GM04503 (cell line): Measurements from ENCODE around the gene SYCP2L.
"Not testable (repeated sequence)": the region's sequence is repeated elsewhere in the genome, so short reads cannot be mapped to it uniquely, and the experiment has no call there.

Experiments
- DNase-seq: peaks from one replicate; pipeline ENCODE4 v3.0.0-alpha.2; 2012; ENCODE audit warnings: low read depth

Gene SYCP2L

DNA sequence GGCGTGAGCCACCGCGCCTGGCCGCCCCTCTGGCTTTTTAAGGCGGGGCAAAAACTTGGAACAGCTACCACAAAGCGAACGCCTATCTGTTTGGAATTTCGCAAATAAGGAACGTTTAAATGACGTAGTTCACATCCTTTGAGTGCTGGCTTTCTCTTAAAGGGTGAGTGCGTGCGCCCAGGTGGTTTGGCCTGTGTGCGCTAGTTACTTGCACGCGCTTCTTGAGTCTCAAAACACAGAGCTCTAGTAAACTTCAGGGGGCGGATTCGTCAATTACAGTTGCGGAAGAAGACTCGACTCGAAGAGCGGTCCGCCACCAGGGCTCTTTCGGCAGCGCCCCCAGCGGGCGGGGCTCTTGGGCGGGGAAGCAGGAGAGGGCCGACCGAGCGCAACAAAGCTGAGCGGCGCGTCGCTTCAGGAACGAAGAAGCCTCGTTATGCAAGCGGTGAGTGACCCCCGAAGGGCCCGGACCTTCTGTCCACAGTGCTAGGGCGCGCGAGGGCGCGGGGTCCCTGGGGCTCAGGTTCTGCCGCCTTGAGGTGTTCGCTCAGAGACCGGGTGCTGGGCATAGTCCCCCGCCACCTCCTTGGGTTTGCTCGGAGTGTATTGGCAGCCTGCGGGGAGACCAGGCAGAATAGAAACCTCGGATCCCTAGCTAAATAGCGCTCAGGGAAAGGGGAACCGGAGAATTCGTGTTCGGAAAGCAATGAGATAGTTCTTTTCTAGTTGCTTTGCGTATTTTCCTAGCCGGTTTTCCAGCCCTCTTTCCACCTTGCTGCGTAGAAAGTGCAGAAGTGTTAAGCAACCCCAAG lies at the start of gene SYCP2L:
SYCP2L (plus strand) TSS at position 362 of the 812 bp plus-strand sequence; CDS start at position 437, 75 bp downstream.
- no peak for DNase-seq

GRCh38 chr6:10837622-10837994 lies 49.2 kb upstream of the SYCP2L start:
- DNase-seq: no peak

DNA sequence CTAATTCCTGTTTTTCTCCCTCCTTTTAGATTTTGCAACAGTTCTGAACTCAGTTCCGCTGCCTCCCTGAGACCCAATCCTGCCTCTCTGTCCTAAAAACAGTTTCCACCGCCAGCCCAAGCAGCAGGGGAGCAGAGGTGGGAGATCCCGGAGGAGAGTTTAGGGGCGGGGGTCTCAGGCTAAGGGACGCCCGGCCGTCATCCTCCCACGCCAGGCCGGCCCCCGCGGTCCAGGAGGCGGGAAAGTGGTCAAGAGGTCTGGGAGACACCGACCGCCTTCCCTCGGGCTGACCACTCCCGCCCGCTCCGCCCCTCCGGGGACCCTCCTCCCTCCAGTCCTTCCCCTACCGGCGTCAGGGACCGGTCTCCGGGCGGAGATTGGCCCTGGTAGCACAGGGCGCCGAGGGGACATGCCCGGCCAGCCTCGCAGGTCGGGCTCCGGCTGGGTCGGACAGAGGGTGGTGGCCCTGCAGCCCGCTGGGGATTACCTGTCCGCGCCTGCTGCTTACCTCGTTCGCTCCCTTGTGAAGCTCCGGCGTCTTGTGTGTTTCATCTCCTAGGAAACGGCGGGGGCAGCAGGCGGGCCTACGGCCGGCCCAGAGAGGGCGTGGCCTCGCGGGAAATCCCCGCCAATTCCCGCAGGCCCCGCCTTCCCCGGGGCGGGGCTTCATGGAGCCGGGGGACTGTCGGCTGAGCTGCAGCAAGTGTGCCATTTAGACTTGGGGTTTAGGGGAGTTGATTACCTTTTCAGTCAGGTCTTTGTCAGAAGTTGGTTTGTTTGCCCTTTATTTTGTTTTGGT lies 48.7 kb upstream of the SYCP2L start, which contains the start of gene MAK:
MAK (minus strand) TSS at position 545 of the 799 bp plus-strand sequence. CDS start 7,891 bp downstream, outside the sequence.
- no peak for DNase-seq

DNA sequence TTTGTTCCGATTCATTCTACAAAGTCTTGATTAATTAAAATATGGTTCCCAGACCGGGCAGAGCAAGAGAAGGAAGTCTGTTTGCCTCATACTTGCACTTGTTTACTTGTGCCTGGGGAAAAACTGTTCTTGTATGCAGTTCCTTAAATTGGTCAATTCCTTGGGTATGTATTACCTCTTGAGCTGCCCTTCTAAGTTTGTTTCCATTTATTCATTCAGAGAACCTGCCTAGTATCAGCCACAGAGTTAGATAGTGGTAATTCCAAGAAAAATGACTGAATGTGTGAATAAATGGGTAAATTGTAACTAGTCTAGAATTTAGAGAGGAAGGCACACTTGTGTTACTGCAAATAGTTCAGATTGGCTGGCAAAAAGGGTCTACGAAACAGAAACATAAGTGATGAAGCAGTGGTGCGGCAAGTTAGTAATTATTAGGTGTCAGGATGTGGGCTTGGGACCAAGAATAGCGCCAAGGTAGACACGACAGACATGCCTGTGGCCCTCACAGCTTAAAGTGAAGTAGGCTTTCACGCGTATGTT lies 48.0 kb upstream of the SYCP2L start:
- no peak for DNase-seq

- DNase-seq: no peak
These were observed 43.3 kb upstream of the SYCP2L start for GRCh38 chr6:10843554-10843953.

DNA sequence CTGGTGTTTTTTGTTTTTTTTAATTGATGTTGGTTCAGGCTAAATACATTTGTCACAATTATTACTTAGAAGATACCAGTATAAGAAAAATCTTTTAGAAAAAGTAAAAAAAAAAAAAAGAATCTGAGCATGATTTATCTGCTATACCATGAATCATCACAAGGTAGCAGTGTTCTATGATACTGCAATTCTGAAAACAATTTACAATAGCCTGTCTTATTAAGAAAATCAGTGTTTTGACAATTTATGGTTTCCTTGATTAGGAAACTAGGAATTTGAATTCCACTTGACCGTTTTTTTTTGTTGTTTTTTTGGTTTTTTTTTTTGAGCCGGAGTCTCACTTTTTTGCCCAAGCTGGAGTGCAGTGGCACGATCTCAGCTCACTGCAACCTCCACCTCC lies 39.2 kb upstream of the SYCP2L start:
- DNase-seq: no peak

- DNase-seq: no peak
These were observed 37.0 kb upstream of the SYCP2L start for GRCh38 chr6:10849901-10850300.

- DNase-seq: no peak
These were observed 36.1 kb upstream of the SYCP2L start for GRCh38 chr6:10850728-10851127.

GRCh38 chr6:10852361-10852960 lies 34.4 kb upstream of the SYCP2L start:
- no peak for DNase-seq

- DNase-seq: not testable (repeated sequence)
These were observed 33.0 kb upstream of the SYCP2L start for GRCh38 chr6:10853849-10854300.

DNA sequence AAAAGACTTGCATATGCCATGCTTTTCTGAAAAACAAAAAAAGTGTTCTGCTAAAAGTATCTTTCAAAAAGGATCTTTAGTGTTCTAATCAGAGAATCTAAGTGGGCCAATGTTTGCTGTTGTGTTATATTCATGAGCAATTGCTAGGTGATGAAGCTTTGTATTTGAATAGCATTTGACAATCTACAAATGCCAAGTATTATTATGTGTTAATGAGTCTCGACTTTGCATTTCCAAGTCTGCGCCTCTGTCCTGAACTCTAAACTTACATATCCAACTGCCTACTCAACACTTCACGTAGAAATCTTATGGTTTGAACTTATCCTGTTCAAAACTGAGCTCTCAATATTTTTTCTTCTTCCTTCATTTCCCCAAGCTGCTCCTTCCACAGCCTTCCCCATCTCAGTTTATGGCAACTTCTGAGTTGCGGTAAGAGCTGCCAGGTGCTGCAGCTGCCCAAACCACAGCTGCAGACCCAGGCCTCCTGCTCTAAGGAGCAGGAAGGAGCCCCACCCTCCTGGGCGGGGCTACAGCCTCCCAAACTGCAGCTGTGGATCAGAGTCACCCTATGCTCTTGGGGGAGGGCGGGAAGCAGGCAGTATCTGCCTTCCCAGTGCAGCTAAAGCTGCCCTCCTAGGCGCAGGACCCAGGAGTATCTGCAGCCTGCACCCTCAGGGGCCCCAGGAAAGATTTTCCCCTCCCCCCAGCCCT lies 31.8 kb upstream of the SYCP2L start:
- DNase-seq: no peak

- DNase-seq: no peak
These were observed 29.6 kb upstream of the SYCP2L start for GRCh38 chr6:10857259-10857658.

GRCh38 chr6:10861086-10861485 lies 25.8 kb upstream of the SYCP2L start:
- no peak for DNase-seq

GRCh38 chr6:10862361-10862760 lies 24.5 kb upstream of the SYCP2L start:
- no peak for DNase-seq

DNA sequence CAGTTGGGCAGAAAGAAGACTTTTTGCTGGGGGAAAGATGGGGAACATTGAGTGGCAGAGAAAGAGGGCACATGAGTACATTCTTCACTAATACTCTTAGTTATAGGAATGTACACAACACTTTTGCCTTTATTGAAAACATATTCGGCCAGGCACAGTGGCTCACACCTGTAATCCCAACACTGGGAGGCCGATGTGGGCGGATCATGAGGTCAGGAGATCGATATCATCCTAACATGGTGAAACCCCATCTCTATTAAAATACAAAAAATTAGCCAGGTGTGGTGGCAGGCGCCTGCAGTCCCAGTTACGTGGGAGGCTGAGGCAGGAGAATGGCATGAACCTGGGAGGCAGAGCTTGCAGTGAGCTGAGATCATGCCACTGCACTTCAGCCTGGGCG lies 23.8 kb upstream of the SYCP2L start:
- not testable (repeated sequence) for DNase-seq

DNA sequence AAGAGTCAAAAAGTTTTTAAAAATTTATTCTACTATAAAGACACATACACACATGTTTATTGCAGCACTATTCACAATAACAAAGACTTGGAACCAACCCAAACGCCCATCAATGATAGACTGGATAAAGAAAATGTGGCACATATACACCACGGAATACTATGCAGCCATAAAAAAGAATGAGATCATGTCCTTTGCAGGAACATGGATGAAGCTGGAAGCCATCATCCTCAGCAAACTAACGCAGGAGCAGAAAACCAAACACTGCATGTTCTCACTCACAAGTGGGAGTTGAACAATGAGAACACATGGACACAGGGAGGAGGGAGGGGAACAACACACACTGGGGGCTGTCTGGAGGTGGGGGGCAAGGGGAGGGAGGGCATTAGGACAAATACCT lies 20.1 kb upstream of the SYCP2L start:
- DNase-seq: not testable (repeated sequence)

GRCh38 chr6:10867952-10868351 lies 18.9 kb upstream of the SYCP2L start:
- DNase-seq: no peak

DNA sequence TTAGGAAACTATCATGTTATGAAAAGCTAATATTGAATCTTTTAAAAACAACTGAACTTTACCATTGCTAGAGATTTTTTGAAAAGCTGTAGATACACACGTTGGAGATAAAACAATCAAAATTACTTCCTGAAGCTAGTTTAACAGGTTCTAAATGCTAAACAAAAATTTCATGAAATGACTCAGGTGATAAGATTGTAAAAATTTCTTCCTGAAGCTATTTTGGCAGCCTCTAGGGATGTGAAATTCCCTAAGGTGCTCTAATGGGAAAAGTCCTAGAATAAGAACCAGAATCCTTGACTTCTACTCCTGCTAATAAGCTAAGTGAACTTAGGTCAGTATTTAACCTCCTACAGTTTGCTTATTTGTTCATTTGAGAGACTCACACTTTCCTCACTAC lies 13.5 kb upstream of the SYCP2L start:
- DNase-seq: no peak

DNA sequence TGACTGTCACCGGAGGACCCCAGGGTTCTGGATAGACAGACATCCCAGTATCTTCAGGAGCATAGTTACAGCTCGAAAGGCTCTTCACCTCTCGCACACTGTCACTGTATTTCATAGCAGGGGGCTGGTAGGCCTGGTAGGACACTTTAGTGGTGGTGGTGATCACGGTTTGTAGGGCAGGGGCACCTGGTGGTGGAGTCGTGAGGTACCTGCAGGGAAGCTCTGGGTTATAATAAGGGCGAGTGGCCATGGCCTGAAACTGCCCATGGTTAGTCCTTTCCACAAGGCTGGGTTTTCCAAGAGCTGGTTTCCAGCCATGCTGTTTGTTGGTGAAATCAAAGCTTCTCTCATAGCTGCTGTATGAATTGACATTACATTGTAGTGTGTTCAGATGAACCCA lies 12.6 kb upstream of the SYCP2L start:
- no peak for DNase-seq

- DNase-seq: no peak
These were observed 11.8 kb upstream of the SYCP2L start for GRCh38 chr6:10875026-10875425.

GRCh38 chr6:10877012-10877411 lies 9.8 kb upstream of the SYCP2L start:
- no peak for DNase-seq

GRCh38 chr6:10877871-10878270 lies 9.0 kb upstream of the SYCP2L start:
- DNase-seq: no peak
